ENCODE results near the gene ETV3.

DNA sequence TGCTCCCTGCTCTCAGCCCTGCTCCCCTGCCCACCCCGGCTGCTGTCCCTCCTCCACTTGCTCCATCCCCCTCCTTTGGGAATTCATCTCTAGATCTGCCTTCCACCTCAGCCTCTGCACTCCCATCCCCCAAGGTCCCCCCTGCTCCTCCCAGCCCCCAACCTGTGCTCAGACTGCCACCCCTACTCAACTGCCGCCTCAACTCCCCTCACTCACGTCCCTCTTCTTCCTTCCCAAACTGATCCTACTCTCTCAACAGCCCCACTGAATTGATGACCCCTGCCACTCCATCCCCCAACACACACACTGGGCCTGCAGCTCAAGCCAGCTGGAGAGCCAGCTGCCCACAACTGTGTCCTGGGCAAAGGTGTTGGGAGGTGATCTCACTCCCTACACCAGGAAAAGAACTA is 22.8 kb downstream of the ETV3 start:
- TF ChIP-seq POLR2AphosphoS5 (IDR thresholded peaks at IDR 0.05; ENCODE audit: low read depth, low read length): no peak
- TF ChIP-seq, protein P1, sequence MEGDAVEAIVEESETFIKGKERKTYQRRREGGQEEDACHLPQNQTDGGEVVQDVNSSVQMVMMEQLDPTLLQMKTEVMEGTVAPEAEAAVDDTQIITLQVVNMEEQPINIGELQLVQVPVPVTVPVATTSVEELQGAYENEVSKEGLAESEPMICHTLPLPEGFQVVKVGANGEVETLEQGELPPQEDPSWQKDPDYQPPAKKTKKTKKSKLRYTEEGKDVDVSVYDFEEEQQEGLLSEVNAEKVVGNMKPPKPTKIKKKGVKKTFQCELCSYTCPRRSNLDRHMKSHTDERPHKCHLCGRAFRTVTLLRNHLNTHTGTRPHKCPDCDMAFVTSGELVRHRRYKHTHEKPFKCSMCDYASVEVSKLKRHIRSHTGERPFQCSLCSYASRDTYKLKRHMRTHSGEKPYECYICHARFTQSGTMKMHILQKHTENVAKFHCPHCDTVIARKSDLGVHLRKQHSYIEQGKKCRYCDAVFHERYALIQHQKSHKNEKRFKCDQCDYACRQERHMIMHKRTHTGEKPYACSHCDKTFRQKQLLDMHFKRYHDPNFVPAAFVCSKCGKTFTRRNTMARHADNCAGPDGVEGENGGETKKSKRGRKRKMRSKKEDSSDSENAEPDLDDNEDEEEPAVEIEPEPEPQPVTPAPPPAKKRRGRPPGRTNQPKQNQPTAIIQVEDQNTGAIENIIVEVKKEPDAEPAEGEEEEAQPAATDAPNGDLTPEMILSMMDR (IDR thresholded peaks at IDR 0.05): no peak

Data from Panc1 (cell line).